ENCODE data around the gene RNU6-9.

- no peak for TF ChIP-seq CTCF (IDR thresholded peaks at IDR 0.05)
- no peak for TF ChIP-seq EZH2 (IDR thresholded peaks at IDR 0.05; ENCODE audit: borderline replicate concordance, insufficient read depth, low read depth, low read length, poor library complexity, severe bottlenecking)
Measured at GRCh38 chr19:924553-925086, 31.3 kb downstream of the RNU6-9 start.

Data from B cell (primary cell).